GM19397 (cell line): Measurements from ENCODE around the gene AFAP1.

Source experiments
- ATAC-seq: cut with Tn5 transposase; IDR thresholded peaks from one replicate; pipeline ENCODE4 v1.9.1; 2021; ENCODE audit warnings: mild to moderate bottlenecking, moderate library complexity; ENCODE audit not compliant: unreplicated experiment

Gene AFAP1

GRCh38 chr4:7788193-7788592, 151.5 kb downstream of the AFAP1 start:
- no peak for ATAC-seq

DNA sequence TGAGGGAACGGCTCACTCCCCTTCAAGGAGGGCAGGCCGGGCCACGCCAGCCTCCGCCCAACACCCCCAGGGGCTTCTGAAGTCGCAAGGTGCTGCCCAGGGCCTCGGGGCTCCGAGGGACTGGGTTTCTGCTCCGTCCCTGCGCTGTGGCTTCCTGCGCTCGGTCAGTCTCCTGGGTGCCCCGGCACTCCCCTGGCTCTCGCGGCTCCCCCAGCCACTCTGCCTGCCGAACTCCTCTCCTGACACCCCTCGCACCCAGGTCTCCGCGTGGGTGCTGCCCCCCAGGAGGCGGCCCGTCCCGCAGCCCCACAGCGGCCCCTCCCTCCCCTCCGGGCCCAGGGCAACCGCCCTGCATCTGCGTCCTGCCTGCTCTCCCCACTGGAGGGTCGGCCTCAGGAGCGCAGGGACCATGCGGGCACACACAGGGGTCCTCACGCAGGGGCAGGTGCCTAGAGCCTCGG, 151.9 kb downstream of the AFAP1 start:
- ATAC-seq, result no peak

DNA sequence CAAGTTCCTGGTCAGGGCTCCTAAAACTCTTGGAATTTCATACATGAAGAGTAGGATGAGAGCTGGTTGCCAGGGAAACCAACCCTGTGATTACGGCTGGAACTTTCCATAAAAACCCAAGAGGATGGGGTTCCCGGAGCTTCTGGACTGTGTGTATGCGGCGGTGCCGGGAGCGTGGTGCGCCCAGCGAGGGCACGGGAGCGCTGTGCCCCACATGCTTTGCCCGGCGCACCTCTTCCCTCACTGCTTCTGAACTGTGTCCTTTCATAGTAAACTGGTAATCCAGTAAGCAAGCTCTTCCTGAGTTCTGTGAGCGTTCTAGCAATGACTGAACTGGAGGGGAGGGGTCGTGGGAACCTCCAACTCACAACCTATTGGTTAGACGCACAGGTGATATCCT, 152.6 kb downstream of the AFAP1 start:
- no peak for ATAC-seq

GRCh38 chr4:7786517-7786916, 153.1 kb downstream of the AFAP1 start:
- no peak for ATAC-seq

DNA sequence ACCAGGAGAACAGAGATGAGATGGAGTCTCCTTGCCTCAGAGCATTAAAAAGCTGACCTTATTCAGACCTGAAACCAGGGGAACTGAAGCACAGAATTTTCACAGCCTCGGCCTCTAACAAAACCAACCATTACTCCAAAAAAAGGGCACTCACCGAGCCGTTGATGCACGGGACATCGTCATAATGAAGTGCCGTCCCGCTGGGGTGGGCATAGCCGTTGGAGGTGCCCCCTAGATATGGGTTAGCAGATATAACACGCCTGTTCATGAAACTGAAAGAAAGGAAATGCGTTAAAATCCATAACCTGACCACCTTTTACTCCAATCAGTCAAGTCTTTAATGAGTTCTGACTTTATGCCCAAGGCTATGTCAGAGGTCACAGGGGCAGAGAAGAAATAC, 153.6 kb downstream of the AFAP1 start:
- no peak for ATAC-seq

DNA sequence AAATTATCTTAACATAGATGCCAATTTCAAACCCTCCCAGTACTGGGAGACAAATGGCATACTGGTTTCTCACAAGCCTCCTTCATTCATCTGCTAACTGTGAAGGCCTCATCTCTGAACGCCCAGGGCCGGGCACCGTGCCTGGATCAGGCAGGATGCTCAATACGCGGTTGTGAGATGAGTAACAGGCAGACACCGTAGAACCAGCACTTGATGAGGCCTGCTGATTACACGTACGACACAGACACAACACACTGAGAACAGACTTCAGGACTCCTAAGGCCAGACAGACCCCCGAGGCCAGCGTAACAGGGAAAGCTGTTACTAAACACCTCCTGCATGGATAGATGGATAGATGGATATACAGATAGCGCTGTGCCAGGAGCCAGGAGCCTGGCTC, 154.6 kb downstream of the AFAP1 start:
- ATAC-seq, result no peak

- ATAC-seq, result no peak
Observed at GRCh38 chr4:7784131-7784870, 155.4 kb downstream of the AFAP1 start.

- ATAC-seq, result no peak
Observed at GRCh38 chr4:7783541-7783940, 156.1 kb downstream of the AFAP1 start.

DNA sequence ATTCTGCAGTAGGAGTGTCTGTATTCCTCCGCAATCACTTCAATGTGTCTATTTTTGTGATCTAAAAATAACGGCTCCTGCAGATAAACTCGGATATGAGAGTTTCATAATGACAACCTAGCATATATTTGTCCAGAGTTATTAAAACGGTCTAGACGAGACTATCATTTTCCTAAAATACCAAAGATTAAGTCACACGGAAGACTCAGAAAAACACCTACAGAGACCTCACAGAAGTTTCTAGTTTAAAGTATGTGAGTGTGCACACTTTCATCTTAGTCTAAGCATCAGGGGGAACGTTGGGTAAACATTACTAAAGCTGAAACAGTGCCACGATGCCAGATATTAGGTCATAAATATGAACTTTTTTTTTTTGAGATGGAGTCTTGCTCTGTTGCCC, 156.9 kb downstream of the AFAP1 start:
- ATAC-seq, result no peak

- ATAC-seq, result no peak
Observed at GRCh38 chr4:7781993-7782392, 157.7 kb downstream of the AFAP1 start.

DNA sequence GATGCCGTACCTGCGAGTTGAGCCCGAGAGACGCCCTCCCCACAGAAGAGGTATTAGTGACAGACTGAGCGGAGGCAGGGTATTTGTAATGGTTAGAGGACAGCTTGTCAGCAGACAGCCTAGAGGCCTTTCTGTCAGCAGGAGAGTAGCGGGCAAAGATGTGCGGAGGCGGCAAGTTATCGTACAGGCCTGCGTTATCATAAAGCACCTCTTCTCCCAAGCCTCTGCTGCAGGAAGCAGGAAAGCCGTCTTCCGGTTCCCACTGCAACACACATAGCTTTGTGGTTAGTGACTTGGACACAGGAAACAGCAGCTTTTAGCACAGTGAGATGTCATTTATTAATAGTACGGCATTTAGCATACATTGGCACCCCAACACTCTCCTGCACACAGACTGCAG, 158.3 kb downstream of the AFAP1 start:
- ATAC-seq, result no peak

- ATAC-seq, result no peak
Observed at GRCh38 chr4:7780751-7781348, 158.8 kb downstream of the AFAP1 start.

DNA sequence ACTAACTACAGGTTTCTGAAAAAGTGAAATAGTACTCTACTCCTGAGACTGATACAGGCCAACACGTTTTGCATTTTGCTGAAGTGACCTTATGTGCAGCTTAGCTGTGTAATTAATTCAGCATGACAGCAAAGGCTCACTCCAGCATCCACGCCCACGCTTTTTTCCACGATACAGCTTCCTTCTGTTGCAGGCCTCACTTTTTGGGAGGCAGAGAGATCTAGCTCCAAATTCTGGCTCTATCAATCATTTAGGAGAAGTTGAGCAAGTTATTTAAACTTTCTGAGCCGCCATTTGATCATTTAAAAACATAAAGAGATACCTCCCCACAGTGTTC, 160.3 kb downstream of the AFAP1 start:
- no peak for ATAC-seq

DNA sequence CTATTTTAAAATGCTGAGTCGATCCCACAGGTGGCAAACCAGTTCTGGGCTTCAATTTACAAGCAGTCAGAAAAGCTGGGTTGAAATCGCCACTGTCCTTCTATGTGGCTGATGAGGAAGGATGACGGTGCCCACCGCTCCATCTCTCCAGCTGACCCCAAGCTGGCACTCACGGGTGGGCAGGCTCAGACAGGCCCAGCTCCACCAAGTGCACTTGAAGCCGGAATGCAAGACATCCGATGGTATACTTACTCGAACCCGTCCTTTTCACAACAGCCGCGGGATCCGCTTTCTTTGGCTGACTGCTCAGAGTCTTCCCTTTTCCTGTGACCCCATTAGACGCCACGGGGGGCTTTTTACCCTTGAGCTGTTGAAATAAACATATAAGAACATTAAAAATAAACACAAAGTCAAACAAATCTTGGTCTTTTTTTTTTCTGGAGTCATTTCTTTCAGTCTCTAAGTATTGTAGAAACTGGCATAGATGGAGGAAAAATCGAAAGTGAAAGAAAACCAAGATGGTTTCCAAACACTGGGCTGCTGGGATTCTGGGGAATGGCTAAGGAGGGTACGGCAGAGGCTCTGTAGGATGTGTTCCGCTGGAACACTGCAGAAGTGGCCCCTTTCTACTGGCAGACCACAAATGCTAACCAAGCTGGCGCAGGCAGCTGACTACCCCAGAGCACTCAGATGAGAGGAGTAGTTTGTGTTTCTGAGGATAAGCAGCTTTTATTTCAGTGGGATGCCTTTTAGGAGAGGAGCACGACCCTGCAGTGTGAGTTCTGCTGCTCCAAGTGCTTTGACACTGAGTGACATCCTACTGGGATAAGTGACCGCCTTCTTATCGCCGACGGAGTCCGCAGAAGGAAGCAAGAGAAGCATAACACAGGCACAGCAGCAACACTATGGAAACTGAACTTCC, 160.9 kb downstream of the AFAP1 start:
- no peak for ATAC-seq

GRCh38 chr4:7777871-7778509, 161.7 kb downstream of the AFAP1 start:
- ATAC-seq, result no peak

DNA sequence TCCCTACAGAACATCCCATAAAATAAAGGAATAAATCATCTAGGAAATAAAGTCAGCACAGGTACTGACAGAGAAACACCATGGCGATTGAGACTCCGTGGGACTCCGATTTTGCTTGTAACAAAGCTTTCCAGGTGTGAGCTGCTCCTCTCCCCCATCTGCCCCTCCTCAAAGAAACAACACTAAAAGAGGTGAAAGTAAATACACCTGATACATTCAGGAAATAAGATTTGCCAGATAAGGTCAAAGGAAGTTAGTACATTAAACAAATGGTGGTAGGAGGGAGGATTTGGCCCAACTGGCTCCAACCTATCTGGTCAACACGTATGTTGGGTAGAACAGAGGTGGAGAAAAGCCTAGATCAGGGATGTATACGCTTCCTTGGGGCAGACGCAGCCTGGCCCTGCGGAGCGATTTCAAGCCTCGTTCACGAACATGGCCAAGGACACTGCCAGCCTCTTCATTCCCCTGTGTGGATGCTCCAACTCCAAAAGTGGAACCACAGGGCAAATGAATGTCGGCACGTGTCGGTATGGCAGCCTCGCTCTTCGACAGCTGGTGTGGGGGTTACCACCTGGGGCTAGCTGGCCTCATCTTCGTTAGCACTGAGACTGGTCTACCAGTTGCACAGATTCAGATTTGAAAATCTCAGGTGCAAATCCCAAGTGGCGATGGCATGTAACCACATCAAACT, 162.5 kb downstream of the AFAP1 start:
- no peak for ATAC-seq

DNA sequence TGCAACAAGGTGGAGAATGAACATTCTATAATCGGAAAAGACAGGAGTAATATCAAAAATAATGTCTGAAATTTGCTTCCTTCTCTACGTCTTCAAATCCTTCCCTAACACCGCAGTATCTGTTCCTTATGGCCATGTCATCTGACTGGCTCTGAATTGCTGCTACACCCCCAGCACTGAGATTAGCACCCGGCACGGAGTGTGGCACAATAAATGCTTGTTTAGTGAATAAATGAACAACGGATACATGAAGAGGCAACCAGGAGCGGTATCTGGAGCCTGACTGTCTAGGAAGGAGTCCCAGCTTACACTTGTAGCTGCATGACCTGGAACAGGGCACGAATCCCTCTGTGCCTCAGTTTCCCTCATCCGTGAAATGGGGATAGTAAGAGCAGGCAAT, 164.3 kb downstream of the AFAP1 start:
- no peak for ATAC-seq

GRCh38 chr4:7774301-7775294, 165.1 kb downstream of the AFAP1 start:
- ATAC-seq, result no peak

DNA sequence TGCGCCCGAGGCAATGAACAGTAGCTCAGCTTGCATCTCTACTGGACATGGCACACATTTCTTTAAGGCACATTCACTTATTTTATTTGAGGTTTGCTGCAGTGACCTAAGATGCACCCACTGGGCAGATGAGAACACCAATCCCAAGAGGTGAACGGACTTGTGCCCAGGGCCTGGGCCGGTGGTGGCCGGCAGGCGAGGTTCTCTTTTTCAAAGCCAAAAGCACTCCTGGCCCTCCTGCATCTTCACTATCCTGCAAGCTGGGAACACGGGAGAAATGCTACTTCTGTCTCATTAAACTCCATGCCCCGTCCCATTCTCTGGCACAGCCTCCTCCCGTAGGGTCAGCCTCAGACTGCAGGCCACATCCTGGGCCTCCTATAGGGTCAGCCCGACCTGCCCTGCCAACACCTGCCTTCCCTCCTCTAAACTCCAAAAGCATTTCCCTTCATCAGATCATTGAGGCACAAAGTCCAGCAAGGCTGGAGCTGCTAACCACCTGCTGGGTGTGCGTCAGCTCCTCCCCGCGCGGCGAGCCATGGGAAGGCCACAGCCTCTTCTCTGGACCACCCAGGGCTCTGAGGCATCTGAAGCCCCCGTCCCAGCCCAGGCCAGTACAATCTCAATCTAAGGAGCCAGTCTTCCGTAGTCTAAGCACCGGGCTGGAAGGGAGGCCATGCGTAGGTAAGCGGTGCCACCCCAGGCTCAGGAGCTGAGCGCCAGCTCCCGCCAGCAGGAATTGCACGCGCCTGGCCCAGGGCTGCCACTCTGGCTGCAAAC, 166.1 kb downstream of the AFAP1 start:
- ATAC-seq, result no peak
